ENCODE data around the gene NDRG3.

The NDRG3 gene

GRCh38 chr20:36761125-36761524 lies 15.2 kb upstream of the NDRG3 start:
- DNase-seq (ENCODE audit: low read depth in 3 of 3, low spot score in 1 of 3), result no peak

DNA sequence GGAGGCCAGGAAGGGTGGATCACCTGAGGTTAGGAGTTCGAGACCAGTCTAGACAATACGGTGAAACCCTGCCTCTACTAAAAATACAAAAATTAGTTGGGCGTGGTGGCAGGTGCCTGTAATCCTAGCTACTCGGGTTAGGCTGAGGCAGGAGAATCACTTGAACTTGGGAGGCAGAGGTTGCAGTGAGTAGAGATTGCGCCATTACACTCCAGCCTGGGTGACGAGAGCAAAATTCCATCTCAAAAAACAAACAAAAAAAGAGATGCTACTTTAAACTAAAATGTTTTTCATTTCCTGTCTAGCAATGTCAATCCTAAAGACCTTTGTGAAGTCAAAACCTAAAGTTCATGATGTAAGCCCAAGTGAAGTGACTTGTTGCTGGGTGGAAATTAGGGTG lies 14.8 kb upstream of the NDRG3 start:
- no peak for DNase-seq (ENCODE audit: low read depth in 3 of 3, low spot score in 1 of 3)

DNA sequence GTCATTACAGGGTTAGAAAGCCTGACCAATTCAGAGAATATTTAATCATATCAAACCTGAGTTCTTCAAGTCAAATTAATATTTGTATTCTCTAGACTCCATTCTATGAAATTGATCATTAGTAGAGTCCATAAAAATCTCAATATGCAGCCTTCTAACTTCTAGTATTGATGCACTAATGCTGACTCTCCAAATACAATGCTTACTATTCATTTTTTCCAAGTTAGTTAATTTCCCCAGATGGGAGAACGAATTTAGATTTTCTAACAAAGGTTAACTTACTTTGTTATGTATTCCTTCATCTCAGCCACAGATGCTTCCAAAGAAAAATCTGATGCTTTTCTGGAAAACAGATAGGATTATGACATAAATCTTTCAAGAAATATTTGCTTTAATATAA lies 12.4 kb upstream of the NDRG3 start:
- no peak for DNase-seq (ENCODE audit: low read depth in 3 of 3, low spot score in 1 of 3)

GRCh38 chr20:36756496-36756895 lies 10.6 kb upstream of the NDRG3 start:
- DNase-seq (ENCODE audit: low read depth in 3 of 3, low spot score in 1 of 3), result no peak

GRCh38 chr20:36754656-36755222 lies 8.8 kb upstream of the NDRG3 start:
- no peak for DNase-seq (ENCODE audit: low read depth in 3 of 3, low spot score in 1 of 3)

DNA sequence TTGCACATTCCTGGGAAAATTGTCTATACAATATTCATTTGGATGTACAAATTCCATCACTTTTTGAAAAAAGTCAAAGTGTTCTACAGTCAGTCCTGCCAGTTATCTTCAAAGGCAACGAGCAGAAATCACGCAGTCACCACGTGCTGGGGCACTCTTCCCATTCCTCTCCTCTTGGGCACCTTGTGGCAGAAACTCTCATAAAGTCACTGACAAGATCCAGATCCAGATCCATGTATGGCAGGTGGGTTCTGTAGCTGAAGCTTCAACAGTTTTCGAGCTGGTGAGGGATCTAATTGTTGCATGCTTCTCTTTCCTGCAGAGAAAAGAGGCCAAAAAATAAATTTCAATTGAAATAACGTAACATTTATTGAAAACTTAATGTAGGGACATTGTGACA lies 6.7 kb upstream of the NDRG3 start:
- no peak for DNase-seq (ENCODE audit: low read depth in 3 of 3, low spot score in 1 of 3)

DNA sequence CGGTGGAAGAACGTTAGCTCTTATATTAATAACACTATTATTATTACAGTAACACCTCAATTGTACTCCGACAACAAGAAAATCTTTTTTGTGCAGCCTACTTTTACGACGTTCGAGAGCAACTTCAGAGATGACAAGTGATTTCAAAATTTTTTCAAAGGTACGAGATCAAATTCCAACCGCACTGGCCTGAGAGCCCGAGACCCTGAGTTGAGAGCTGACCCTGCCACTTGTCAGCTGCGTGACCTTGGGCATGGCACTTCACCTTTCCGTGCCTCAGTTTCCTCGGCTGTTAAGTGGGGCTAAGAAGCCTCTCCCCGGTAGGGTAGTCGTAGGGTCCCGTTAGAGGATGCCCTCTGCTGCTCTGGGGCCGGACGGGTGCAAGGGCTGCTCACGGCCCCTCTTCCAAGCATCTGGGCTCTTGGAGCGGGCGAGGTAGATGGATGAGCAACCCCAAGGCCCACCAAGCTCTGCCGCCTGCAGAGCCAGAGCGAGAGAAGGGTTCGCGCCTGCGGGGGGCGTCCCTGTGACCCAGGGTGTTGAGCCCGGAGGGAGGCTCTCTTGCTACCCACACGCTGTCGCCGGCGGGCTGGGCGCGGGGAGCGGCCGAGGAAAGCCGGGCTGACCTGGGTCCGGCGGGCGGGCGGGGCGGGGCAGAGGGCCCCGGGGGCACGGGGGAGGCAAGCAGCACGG lies 510 bp downstream of the NDRG3 start:
- DNase-seq (ENCODE audit: low read depth in 3 of 3, low spot score in 1 of 3), result peak in 1 of 3 donors; percentile 16

DNA sequence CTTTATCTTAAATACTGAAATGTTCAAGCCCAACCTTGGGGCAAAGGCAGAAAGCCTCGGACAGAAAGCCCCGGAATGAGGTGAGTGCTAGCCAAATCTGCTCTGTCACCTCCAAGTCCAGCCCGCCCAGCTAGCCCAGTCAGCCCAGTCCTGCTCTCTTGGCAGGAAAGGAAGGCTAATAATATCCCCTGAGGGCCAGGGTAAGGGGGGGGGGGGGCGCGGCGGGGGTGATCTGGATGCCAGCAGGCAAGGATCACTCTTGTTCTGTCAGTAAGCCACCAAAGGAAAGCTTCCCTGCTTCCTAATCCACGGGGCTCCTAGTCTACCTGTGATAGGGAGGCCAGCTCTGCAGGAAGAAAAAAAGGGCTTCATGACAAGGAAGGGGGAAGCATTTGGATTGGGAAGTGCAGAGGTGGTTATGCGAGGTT lies 1.1 kb downstream of the NDRG3 start:
- no peak for DNase-seq (ENCODE audit: low read depth in 3 of 3, low spot score in 1 of 3)

GRCh38 chr20:36744243-36744642 lies 1.6 kb downstream of the NDRG3 start:
- no peak for DNase-seq (ENCODE audit: low read depth in 3 of 3, low spot score in 1 of 3)

DNA sequence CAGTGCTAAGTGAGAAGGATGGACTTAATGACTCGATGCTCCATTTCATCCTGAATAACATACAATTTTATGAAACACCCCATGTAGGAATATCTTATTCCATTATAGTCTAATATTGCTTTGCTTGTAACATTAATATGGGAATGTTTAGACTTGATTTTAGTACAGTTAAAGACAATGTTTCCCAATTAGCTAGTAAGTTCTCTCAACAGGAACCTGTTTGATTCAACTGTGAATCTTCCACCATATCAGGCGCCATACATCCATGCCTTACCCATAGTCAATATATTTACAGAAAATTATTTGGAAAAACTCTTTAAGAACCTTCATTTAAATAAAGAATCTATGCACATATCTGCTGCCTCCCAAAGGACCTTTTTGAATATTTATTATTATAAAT lies 3.3 kb downstream of the NDRG3 start:
- DNase-seq (ENCODE audit: low read depth in 3 of 3, low spot score in 1 of 3), result no peak

DNA sequence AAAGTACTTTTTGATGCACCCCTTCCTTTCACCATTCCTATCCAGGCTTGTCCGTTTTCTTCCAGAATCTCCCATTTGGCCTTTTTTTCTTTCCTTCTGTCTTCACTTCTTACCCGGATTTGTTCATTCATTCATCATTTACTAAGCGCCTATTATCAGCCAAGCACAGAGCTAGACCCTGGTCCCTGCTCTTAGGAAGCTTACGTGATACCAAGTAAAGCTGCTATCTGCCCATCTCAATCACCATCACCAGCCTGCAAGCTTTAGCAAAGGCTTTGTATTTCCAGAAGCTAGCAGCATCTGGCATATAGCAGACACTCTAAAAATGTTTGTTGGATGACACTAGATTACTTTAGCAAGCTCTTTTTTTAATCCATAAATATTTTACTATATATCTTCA lies 4.8 kb downstream of the NDRG3 start:
- no peak for DNase-seq (ENCODE audit: low read depth in 3 of 3, low spot score in 1 of 3)

GRCh38 chr20:36737183-36737499 lies 8.7 kb downstream of the NDRG3 start:
- DNase-seq (ENCODE audit: low read depth in 3 of 3, low spot score in 1 of 3), result no peak

GRCh38 chr20:36736451-36737182 lies 9.3 kb downstream of the NDRG3 start:
- no peak for DNase-seq (ENCODE audit: low read depth in 3 of 3, low spot score in 1 of 3)

DNA sequence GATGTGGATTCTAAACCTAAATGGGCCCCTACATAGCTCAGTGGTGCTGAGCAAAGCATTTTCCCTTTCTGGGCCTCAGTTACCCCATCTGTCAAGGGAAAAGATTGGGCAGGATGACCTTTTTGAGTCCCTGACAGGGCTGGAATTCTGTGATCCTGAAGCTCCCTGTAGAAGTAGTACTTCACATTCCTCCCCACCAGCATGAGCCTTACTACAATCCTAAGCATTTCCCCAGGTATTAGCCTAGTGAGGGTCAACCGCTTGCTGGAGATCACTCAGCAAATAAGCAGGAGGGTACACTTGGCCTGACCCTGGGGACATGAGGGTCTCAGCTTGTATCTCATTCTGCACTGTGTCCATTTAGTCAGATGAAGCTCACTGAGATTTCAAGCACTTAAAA lies 13.4 kb downstream of the NDRG3 start:
- DNase-seq (ENCODE audit: low read depth in 3 of 3, low spot score in 1 of 3), result no peak

DNA sequence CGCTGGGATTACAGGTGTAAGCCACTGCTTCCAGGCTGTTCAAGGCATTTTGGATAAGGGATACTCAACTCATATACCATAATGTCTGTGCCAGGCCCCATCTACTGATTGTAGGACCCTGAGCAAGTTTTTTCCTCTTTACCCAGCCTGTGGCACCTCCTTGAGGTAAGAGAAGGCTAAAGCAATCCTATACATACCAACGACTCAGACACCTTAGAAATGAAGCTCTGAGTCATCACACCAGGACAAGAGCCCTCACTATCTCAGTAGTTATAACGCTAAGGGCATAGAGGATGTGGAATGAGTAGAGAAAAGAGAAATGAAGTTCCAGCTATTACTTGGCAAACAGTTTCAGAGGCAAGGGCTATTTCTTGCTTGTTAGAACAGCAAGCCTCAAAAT lies 16.9 kb downstream of the NDRG3 start:
- no peak for DNase-seq (ENCODE audit: low read depth in 3 of 3, low spot score in 1 of 3)

DNA sequence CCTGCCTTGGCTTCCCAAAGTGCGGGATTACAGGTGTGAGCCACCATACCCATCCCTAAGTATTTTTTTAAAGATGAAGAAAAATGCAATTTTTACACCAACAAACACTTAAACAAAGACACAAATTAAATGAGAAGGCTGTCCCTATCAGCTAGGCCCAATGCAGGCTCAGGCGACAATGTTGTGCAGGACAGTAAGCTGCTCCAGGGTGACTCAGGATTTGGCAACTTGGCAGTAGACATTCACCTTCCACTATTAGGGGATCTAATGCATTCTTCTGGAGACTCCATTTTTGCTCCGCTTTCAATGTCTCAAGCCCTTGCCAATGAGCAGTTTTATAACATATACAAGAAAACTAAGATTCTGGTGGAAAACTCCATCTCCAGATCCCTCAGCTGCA lies 19.7 kb downstream of the NDRG3 start:
- DNase-seq (ENCODE audit: low read depth in 3 of 3, low spot score in 1 of 3), result no peak

- no peak for DNase-seq (ENCODE audit: low read depth in 3 of 3, low spot score in 1 of 3)
Observed at GRCh38 chr20:36720510-36720909, 25.4 kb downstream of the NDRG3 start.

- no peak for DNase-seq (ENCODE audit: low read depth in 3 of 3, low spot score in 1 of 3)
Observed at GRCh38 chr20:36717657-36718056, 28.2 kb downstream of the NDRG3 start.

- DNase-seq (ENCODE audit: low read depth in 3 of 3, low spot score in 1 of 3), result no peak
Observed at GRCh38 chr20:36717021-36717420, 28.9 kb downstream of the NDRG3 start.

DNA sequence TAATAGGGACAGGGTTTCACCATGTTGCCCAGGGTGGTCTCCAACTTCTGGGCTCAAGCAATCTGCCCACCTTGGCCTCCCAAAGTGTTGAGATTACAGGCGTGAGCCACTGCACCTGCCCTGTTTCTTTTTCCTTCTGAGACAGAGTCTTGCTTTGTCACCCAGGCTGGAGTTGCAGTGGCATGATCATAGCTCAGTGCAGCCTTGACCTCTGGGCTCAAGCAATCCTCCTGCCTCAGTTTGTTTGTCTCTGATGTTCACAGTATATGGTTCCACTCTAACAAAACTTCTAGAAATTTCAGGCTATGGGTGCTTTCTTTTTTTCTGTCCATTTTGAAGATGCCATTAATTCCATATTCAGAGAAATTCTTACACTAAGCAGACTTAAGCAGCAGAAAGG lies 33.1 kb downstream of the NDRG3 start:
- DNase-seq (ENCODE audit: low read depth in 3 of 3, low spot score in 1 of 3), result no peak

DNA sequence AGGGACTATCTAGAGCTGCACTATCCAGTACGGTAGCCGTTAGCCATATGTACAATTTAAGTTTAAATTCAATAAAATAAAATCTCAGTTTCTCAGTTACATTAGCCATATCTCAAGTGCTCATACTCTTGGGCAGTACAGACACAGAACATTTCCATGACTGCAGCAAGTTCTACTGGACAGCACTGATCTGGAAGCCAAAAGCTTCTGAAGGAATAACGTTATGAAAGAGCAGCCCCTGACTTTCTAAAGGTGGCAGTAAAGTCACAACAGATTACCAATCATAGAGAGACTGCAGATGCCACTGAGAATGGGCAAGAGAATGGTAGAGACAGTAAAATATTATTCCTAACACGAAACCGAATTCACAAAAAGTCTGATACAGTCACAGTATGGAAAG lies 36.8 kb downstream of the NDRG3 start:
- no peak for DNase-seq (ENCODE audit: low read depth in 3 of 3, low spot score in 1 of 3)

DNA sequence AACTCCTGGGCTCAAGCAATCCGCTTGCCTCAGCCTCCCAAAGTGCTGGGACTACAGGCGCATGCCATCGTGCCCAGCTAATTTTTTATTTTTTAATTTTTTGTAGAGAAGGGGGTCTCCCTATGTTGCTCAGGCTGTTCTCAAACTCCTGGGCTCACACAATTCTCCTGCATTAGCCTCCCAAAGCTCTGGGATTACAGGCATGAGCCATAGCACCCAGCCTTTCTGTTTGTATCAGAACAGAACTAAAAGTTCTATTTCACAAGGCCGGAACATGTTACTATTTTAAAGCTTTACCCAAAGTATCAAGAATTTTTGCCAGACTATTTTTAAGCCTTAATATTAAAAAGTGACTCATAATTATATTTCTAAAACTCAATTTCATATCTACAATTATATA lies 42.4 kb downstream of the NDRG3 start:
- no peak for DNase-seq (ENCODE audit: low read depth in 3 of 3, low spot score in 1 of 3)

- no peak for DNase-seq (ENCODE audit: low read depth in 3 of 3, low spot score in 1 of 3)
Observed at GRCh38 chr20:36700438-36700837, 45.5 kb downstream of the NDRG3 start.

Measured in stimulated activated CD4-positive, alpha-beta T cell treated with anti-CD3 and anti-CD28 coated beads, TNF-alpha, amount 100 ng/mL, for 1 hour (primary cell).